HG02798 (cell line): ENCODE data around the gene MRTO4.
"Not testable (repeated sequence)": the region's sequence is repeated elsewhere in the genome, so short reads cannot be mapped to it uniquely, and the experiment has no call there.

ENCODE experiments used
- ATAC-seq: cut with Tn5 transposase; IDR thresholded peaks from one replicate; pipeline ENCODE4 v1.9.1; 2021; ENCODE audit warnings: mild to moderate bottlenecking; ENCODE audit not compliant: unreplicated experiment, poor library complexity

The MRTO4 gene

DNA sequence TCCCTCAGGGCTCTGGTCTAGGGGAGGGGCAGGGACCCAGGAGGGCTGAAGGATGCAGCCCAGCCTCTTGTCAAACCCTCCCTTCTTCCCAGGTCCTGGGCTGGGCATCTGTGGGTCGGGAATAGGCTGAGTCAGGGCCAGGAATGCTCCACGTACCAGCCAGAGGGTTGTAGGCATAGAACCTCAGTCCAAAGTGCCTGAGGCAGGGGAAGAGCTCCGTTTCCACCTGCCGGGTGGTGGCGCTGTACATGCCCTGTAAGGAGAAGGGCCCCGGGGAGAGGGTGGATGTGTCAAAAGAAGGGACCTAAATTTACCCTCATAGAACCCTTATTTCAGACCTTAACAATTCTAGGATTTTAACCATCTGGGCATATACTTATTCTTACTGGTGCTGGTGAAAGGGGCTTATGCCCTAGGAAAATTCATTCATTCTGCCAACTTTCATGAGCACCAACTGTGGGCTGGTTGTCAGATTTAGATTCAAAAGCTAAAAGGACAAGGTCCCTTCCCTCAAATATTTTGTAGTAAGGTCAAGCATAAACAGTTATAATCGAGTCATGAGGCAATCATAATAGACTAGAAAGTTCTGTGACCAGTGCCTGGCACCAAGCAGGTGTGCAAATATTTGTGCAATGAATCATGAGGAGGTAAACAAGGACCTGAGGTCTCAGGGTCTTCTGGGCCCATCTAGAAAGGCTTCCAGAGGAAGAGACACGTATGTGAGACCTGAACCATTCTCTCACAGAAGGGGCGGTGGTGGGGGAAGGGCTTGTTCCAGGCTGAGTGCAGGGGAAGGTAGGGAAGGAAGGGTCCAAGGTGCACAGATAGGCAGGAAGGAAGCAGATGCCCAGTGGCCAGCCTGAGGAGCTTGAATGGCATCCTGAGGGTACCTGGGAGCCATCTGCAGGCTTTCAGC is 18.1 kb downstream of the MRTO4 start:
- ATAC-seq: not testable (repeated sequence)

DNA sequence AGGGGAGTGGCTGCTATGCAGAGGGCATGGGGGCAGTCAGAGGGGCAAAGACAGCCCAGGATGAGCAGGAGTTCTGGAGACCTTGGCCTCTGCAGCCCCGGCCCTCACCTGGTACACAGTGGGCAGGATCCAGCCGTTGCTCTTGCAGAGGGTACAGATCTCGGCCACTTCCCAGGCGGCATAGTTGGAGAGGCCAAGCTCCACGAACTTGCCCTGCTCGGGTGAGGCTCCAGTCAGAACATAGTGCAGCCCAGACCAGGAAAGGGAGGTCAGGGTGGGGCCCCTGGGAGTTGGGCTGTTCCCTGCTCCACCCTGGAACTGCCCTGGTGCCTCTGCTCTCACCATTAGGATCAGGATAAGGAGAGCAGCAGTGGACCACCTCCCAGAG is 18.7 kb downstream of the MRTO4 start:
- ATAC-seq: not testable (repeated sequence)

DNA sequence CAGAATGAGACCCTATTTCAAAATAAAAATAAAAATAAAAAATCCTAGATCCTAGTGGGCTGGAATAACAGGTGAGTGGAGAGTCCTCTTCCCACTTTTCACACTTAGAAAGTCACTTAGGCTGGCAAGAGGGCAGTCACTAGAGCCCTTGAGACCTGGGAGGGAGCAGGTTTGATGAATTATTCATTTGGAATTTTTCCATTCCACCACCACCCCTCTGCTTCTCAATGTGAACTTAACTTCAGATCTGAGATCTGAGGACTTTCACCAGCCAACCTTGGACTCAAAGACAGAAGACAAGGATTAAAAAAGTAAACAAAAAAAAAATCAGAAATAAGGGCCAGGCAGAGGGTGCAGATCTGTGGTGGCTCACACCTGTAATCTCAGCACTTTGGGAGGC is 20.5 kb downstream of the MRTO4 start:
- ATAC-seq: no peak

DNA sequence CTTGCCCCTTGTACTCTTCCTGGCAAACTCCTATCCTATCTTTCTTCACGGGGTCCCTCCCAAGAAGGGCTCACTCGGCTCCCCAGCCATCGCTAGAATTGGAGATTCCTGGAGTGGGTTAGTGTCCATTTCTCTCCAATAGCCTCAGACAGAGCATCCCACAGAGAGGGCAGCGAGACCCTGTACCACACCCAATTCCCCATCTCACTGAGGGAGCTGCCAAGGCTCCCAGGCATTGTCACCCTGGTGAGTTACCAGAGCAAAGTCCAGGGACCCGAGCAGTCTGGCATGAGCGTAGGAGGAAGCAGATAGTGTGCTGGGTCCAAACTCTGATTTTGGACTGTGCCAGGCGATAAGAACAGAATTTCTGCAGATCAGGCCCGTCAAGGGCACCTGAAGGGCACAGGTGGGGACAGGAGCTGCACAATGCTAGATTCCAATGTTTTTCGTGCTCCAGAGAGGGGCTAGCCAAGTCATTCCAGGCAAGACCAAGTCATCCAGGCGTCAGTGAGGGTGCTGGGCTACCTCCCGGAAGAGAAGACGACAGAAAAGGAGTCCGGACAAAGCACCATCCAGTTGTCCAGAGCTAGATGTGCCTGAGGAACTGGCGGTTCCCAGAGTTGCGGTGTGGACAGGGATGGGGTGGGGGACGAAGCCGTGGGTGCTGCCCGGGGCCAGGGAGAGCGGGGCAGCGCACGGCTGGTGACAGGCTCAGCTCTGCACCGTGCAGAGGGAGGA is 21.7 kb downstream of the MRTO4 start:
- ATAC-seq: no peak

DNA sequence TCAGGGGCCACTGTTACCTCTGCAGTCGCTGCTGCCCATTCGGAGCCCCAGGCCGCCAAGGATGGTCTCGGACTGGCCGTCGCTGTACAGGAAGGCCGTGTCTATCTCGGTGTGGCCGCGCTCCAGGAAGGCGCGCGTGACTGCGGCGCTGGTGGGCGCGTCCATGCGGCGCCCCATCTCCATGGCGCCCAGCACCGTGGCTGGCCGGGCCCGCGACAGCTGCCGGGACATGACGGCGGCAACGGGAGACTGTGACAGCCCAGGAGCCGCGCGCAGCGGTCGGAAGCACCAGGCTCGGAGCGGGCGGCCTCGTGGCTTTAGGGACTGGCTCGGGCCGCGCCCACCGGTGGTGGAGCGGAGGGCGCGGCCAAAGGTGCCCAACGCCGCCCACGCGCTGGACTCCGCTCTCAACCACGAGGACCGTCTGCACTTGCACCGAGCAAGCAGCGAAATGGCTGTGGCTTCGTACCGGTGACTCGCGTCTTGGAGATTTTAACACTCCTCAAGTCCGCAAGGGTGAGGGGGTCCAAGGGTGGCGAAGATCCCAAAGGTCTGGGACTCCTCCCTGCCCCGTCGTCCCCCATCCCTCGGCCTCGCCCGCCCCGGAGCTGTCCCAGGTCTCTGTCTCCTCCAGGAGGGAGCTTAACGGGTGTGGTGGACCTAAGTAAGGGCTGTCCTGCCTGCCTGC is 22.4 kb downstream of the MRTO4 start:
- ATAC-seq: not testable (repeated sequence)

DNA sequence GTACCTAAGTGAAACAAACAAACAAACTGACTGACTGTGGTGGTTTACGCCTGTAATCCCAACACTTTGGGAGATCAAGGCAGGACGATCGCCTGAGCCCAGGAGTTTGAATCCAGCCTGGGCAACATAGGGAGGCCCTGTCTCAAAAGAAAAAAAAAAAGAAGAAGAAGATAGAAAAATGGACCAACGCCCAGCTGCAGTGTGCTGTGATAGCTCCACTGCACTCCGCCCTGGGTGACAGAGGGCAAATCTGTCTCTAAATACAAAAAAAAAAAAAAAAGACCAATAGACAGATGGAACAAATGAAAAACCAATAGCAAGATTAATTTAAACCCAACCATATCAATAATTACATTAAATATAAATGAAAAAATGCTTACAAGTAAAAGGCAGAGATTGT is 23.0 kb downstream of the MRTO4 start:
- ATAC-seq: no peak

DNA sequence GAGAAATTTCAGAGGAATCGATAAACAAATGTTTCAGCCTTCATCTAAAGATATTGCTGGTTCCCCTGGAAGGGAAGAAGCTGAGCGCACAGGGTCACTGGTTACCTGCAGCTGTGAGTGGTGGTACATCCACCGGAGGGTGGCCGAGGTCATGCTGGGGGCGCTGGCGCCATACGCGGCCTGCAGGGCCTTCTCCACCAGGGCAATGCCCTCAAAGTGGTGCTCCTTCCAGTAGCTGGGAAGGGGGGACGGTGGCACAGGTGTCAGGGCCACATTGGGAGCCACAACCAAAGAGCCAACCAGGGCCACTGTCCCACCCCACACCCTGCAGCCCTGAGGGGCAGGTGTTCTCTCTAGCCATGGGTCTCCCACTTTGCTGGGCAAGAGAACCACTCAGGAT is 32.3 kb downstream of the MRTO4 start:
- ATAC-seq: no peak

DNA sequence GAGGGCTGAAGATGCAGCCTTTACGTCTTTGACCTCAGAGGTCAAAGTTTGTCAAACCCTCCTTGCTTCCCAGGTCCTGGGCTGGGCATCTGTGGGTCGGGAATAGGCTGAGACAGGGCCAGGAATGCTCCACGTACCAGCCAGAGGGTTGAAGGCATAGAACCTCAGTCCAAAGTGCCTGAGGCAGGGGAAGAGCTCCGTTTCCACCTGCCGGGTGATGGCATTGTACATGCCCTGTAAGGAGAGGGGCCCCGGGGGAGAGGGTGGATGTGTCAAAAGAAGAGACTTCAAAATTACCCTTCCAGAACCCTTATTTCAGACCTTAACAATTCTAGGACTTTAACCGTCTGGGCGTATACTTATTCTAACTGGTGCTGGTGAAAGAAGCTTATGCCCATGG is 33.3 kb downstream of the MRTO4 start:
- no peak for ATAC-seq

DNA sequence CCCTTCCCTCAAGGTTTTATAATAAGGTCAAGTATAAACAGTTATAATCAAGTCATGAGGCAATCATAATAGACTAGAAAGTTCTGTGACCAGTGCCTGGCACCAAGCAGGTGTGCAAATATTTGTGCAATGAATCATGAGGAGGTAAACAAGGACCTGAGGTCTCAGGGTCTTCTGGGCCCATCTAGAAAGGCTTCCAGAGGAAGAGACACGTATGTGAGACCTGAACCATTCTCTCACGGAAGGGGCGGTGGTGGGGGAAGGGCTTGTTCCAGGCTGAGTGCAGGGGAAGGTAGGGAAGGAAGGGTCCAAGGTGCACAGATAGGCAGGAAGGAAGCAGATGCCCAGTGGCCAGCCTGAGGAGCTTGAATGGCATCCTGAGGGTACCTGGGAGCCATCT is 33.8 kb downstream of the MRTO4 start:
- ATAC-seq: not testable (repeated sequence)

DNA sequence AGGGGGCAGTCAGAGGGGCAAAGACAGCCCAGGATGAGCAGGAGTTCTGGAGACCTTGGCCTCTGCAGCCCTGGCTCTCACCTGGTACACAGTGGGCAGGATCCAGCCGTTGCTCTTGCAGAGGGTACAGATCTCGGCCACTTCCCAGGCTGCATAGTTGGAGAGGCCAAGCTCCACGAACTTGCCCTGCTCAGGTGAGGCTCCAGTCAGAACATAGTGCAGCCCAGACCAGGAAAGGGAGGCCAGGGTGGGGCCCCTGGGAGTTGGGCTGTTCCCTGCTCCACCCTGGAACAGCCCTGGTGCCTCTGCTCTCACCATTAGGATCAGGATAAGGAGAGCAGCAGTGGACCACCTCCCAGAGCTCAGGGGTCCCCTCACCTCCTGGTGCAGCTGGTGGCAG is 34.2 kb downstream of the MRTO4 start:
- not testable (repeated sequence) for ATAC-seq

DNA sequence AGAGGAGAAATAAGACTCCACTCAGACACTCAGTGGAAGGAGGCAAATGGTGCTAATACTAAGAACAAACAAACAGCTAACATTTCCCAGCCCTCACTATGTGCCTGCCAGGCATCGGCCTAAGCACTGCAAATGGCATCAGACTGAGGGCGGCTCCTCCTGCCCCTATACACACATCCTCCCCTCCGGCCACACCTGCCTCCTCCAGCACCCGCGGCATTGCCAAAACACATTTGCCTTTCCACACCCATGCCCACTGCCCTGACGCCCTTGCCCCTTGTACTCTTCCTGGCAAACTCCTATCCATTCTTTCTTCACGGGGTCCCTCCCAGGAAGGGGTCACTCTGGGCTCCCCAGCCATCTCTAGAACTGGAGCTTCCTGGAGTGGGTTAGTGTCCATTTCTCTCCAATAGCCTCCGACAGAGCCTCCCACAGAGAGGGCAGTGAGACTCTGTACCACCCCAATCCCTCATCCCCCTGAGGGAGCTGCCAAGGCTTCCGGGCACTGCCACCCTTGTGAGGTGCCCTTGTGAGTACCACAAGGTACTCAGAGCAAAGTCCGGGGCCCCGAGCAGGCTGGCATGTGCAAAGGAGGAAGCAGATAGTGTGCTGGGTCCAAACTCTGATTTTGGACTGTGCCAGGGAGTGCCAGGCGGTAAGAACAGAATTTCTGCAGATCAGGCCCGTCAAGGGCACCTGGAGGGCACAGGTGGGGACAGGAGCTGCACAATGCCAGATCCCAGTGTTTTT is 36.0 kb downstream of the MRTO4 start:
- ATAC-seq: no peak

DNA sequence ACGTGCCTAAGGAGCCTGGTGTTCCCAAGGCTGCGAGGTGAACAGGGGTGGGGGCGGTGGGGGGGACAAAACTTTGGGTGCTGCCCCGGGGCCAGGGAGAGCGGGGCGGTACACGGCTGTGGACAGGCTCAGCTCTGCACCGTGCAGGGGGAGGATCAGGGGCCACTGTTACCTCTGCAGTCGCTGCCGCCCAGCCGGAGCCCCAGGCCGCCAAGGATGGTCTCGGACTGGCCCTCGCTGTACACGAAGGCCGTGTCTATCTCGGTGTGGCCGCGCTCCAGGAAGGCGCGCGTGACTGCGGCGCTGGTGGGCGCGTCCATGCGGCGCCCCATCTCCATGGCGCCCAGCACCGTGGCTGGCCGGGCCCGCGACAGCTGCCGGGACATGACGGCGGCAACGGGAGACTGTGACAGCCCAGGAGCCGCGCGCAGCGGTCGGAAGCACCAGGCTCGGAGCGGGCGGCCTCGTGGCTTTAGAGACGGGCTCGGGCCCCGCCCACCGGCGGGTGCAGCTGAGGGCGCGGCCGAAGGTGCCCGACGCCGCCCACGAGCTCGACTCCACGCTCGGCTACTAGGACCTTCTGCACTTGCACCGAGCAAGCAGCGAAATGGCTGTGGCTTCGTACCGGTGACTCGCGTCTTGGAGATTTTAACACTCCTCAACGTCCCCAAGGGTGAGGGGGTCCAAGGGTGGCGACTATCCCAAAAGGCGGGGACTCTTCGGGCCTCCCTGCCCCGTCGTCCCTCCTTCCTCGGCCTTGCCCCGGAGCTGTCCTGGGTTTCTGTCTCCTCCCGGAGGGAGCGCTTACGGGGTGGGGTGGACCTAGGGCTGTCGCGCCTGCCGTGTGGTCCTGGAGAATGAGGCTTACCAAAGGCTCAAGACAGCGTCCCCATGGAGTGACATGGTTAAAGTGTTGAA is 37.0 kb downstream of the MRTO4 start, which contains the start of gene AKR7A3:
Gene AKR7A3 (minus strand): TSS at position 447 of the 918 bp plus-strand sequence. CDS start 61 bp downstream, at position 386.
- ATAC-seq: peak; percentile 47

DNA sequence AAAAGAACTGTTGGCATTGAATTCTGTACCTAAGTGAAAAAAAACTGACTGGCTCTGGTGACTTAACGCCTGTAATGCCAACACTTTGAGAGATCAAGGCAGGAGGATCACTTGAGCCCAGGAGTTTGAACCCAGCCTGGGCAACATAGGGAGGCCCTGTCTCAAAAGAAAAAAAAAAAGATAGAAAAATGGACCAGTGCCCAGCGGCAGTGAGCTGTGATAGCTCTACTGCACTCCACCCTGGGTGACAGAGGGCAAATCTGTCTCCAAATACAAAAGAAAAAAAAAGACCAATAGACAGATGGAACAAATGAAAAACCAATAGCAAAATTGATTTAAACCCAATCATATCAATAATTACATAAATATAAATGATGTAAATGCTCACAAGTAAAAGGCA is 37.6 kb downstream of the MRTO4 start:
- no peak for ATAC-seq

DNA sequence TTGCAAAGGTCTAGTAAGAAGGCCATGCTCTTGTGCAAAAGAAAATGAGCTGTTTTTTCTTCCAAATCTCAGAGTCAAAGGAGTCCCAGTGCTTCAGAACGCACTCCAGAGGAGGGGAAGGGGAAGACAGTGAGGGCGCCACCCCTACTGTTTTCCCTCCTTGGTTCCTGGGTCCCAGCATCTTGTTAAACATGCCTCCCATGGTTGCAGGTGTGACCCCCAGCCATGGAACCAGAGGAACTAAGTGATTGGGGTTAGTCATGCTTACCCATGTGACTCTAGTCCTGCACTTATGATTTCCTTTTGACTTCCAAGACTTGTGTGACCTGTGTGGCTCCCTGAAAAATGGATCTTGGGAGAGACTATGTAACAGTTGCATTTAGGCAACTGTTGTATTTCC is 43.0 kb downstream of the MRTO4 start:
- ATAC-seq: no peak

DNA sequence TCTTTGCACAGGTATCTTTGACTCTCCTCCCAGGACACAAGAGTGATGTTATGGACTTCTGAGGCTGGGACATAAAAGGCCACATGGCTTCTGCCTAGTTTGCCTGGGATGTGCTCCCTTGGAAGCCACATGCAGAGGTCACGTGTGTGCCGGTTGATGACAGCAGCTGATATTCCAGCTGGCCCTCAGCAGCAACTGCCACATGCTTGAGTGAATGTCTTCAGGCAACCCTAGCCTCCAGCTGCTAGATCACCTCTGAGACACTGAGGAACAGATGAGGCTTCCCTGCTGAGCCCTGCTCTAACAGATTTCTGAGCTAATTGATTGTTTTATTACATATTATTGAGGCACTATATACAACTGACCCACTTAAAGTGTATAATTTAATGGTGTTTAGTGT is 48.6 kb downstream of the MRTO4 start:
- no peak for ATAC-seq

DNA sequence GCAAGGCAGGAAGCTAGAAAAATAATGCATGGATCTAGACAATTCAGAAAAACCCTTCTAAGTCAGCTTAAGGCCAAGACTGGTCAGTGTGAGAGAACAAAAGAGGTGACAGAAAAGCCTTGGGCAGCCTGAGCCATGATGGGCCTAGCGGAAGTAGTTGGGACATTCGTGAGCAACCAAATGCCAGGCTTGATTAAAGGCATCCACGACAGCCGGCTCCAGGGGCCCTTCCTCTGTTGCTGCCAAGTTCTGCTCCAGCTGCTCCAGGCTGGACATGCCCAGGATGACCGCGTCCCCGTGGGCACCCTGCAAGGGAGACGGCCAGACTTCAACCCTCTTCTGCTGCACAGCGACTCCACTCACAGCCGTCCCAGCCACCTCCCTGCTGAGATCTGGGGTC is 52.5 kb downstream of the MRTO4 start:
- not testable (repeated sequence) for ATAC-seq

DNA sequence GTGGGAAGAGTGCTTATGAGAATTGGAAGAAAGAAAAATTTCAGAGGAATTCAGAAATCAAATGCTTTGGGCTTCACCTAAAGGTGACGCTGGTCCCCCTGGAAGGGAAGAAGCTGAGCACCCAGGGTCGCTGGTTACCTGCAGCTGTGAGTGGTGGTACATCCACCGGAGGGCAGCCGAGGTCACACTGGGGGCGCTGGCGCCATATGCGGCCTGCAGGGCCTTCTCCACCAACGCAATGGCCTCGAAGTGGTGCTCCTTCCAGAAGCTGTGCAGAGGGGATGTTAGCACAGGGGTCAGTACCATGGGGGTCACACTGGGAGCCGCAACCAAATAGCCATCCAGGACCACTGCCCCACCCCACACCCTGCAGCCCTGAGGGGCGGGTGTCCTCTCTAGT is 54.3 kb downstream of the MRTO4 start:
- ATAC-seq: no peak

DNA sequence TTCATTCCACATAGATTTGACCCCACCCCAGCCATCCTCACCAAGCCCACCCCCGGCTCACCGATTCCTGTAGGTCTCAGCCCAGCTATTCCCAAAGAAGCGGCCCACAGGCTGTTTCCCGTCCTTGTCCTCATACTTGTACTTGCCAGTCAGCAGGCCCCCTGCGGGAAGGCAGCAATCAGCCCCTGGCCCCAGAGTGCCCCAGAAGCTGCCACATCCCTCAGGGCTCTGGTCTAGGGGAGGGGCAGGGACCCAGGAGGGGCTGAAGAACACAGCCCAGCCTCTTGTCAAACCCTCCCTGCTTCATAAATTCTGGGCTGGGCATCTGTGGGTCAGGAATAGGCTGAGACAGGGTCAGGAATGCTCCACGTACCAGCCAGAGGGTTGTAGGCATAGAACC is 55.3 kb downstream of the MRTO4 start:
- no peak for ATAC-seq
